ENCODE results near the gene TBC1D4. TPM values are rescaled to one million over a fixed set of nuclear protein-coding genes. Genes with fewer than 3 reads are reported as not detected.
A peak's percentile ranks its signal among the peaks of the same experiment; 100 is the strongest.

Gene TBC1D4
- total RNA-seq, 1 experiment from 2014 or later: 177 TPM

DNA sequence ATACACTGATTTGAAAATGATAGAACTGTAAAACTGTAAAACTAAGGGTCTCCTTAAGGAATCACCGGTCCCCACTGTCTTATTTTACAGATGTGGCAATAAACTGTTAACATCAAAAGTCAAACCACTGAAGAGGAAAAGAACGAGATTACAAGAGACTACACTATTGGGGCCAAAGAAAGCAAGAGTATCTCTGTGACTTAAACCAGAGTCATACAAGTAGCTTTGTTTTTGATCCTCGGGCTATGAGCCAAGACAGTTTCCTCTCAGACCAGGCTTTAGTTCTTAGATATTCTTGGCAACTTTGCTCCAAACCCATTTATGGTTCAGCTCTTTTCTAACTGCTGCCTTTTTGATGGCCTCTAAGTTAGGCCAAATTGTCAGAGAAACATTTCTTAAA is 113.8 kb downstream of the TBC1D4 start:
- Histone ChIP-seq H3K27me3 (replicated peaks; ENCODE audit: control insufficient read depth, insufficient read depth, low read length) (no peaks in the 10 kb centered on the region; the same call in 1 of the 2 replicates), H3K9me3 (no peaks in the 10 kb centered on the region), H3K4me3 (ENCODE audit: low read depth, low read length) (no peak overlapping the region), H3K36me3 (ENCODE audit: control insufficient read depth, insufficient read depth, low read length) (no peaks in the 10 kb centered on the region), H3K4me1 (peaks cover 83% of the 10 kb centered on the region)
- no peaks in the 10 kb centered on the region for H3K27me3 Mint-ChIP-seq (ENCODE audit: insufficient read depth, unreplicated experiment)
- no peaks in the 10 kb centered on the region for H3K9me3 Mint-ChIP-seq (ENCODE audit: unreplicated experiment)
- no peak for TF ChIP-seq CTCF (IDR thresholded peaks at IDR 0.05; ENCODE audit: insufficient read depth in 1 of 2, low read depth in 1 of 2, low read length in 1 of 2, severe bottlenecking in 1 of 2, unreplicated experiment in 1 of 2)
- H3K27ac Mint-ChIP-seq (ENCODE audit: unreplicated experiment): peak overlapping the region; percentile 74
- H3K36me3 Mint-ChIP-seq (ENCODE audit: insufficient read depth, unreplicated experiment): peaks cover 26% of the 10 kb centered on the region
- DNase-seq: no peak
- ChIA-PET POLR2A (no interaction called here), CTCF (interaction anchor here (2.9 kb wide), 1 partner anchor 114 kb away, joined by 11 read pairs; the partner anchor contains the start of gene TBC1D4)
- intact Hi-C loops (cut with micrococcal nuclease; ENCODE audit: unreplicated experiment): no loop called here
- peaks cover 46% of the 10 kb centered on the region for H3K4me1 Mint-ChIP-seq (ENCODE audit: low read depth, unreplicated experiment)
- BruUV-seq (replicated peaks): no TSS peak
- H3K4me3 Mint-ChIP-seq (ENCODE audit: unreplicated experiment): no peak overlapping the region

GRCh38 chr13:75366380-75367280 is 115.3 kb downstream of the TBC1D4 start:
- Mint-ChIP-seq H3K4me3 (ENCODE audit: unreplicated experiment) (no peak overlapping the region), H3K4me1 (ENCODE audit: low read depth, unreplicated experiment) (peaks cover 54% of the 10 kb centered on the region), H3K27me3 (ENCODE audit: insufficient read depth, unreplicated experiment) (no peaks in the 10 kb centered on the region), H3K27ac (ENCODE audit: unreplicated experiment) (peak overlapping the region; percentile 26), H3K36me3 (ENCODE audit: insufficient read depth, unreplicated experiment) (peaks cover 42% of the 10 kb centered on the region), H3K9me3 (ENCODE audit: unreplicated experiment) (no peaks in the 10 kb centered on the region)
- H3K4me3 ChIP-seq (ENCODE audit: low read depth, low read length): no peak overlapping the region
- H3K9me3 ChIP-seq: no peaks in the 10 kb centered on the region
- DNase-seq: no peak
- BruUV-seq (replicated peaks): no TSS peak
- ChIA-PET CTCF (interaction anchor here (0.6 to 2.9 kb wide), 2 partner anchors 57 to 115 kb away, joined by 3 to 11 read pairs; partner anchors contain the start of gene TBC1D4), POLR2A (interaction anchor here (0.6 kb wide), 1 partner anchor 17 kb away, joined by 3 read pairs; no protein-coding TSS in a partner anchor)
- H3K4me1 ChIP-seq: peaks cover 87% of the 10 kb centered on the region
- H3K36me3 ChIP-seq (ENCODE audit: control insufficient read depth, insufficient read depth, low read length): no peaks in the 10 kb centered on the region
- intact Hi-C loops (cut with micrococcal nuclease; ENCODE audit: unreplicated experiment): no loop called here
- no peaks in the 10 kb centered on the region; the same call in 1 of the 2 replicates for H3K27me3 ChIP-seq (replicated peaks; ENCODE audit: control insufficient read depth, insufficient read depth, low read length)
- no peak for TF ChIP-seq CTCF (IDR thresholded peaks at IDR 0.05; ENCODE audit: insufficient read depth in 1 of 2, low read depth in 1 of 2, low read length in 1 of 2, severe bottlenecking in 1 of 2, unreplicated experiment in 1 of 2)

DNA sequence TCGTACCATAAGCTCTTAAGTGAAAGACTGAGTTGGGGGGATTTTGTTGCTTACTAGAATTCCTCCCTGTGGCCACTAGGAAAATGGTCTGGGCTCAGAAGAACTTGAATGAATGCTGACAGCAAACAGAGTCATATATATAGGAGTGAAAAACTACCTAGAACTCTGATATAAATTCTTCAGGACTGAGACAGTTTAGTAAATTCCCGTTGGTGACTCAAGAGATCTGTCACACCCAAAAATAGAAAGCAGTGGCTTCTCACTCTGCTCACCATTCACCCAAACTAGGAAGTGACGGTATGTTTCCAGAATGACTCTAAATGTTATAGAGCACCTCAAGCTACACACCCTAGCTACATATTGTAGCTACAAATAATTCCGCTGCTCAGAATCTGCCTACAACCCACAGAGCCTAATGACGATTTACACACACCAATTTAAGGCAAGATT is 116.2 kb downstream of the TBC1D4 start:
- peaks cover 57% of the 10 kb centered on the region for H3K4me1 Mint-ChIP-seq (ENCODE audit: low read depth, unreplicated experiment)
- no peaks in the 10 kb centered on the region for H3K9me3 Mint-ChIP-seq (ENCODE audit: unreplicated experiment)
- no peak overlapping the region for H3K4me3 Mint-ChIP-seq (ENCODE audit: unreplicated experiment)
- peaks cover 51% of the 10 kb centered on the region for H3K36me3 Mint-ChIP-seq (ENCODE audit: insufficient read depth, unreplicated experiment)
- ChIA-PET POLR2A (interaction anchor here (0.6 kb wide), 2 partner anchors 18 to 30 kb away, joined by 3 read pairs; no protein-coding TSS in a partner anchor), CTCF (interaction anchor here (0.6 to 2.9 kb wide), 4 partner anchors 26 to 117 kb away, joined by 3 to 13 read pairs (median 8); partner anchors contain the start of gene TBC1D4)
- TF ChIP-seq CTCF (IDR thresholded peaks at IDR 0.05; ENCODE audit: insufficient read depth in 1 of 2, low read depth in 1 of 2, low read length in 1 of 2, severe bottlenecking in 1 of 2, unreplicated experiment in 1 of 2): no peak
- H3K4me3 ChIP-seq (ENCODE audit: low read depth, low read length): no peak overlapping the region
- H3K27me3 ChIP-seq (replicated peaks; ENCODE audit: control insufficient read depth, insufficient read depth, low read length): no peaks in the 10 kb centered on the region; the same call in 1 of the 2 replicates
- DNase-seq: no peak
- no TSS peak for BruUV-seq (replicated peaks)
- no peaks in the 10 kb centered on the region for H3K27me3 Mint-ChIP-seq (ENCODE audit: insufficient read depth, unreplicated experiment)
- intact Hi-C loops (cut with micrococcal nuclease; ENCODE audit: unreplicated experiment): no loop called here
- no peaks in the 10 kb centered on the region for H3K9me3 ChIP-seq
- H3K27ac Mint-ChIP-seq (ENCODE audit: unreplicated experiment): peak overlapping the region; percentile 26
- H3K4me1 ChIP-seq: peaks cover 84% of the 10 kb centered on the region
- H3K36me3 ChIP-seq (ENCODE audit: control insufficient read depth, insufficient read depth, low read length): no peaks in the 10 kb centered on the region
